Ovary (tissue), 3 donors: Measurements from ENCODE around the gene EYA4.

ENCODE experiments used
- EP300 ChIP-seq: sonication (generic); formaldehyde crosslinking; IDR thresholded peaks from one replicate; pipeline ENCODE4 v1.6.1; 2017; ENCODE audit warnings: antibody characterized with exemption
- POLR2A ChIP-seq: fragments of 450-650 bp; IDR thresholded peaks from one replicate; pipeline ENCODE4 v1.6.1; 2017; ENCODE audit warnings: antibody characterized with exemption, mild to moderate bottlenecking, moderate library complexity
- TF ChIP-seq, protein P1 (sequence below), 3 donors: fragments of 450-650 bp in 2 of 3; fragments of 200-600 bp in 1 of 3; IDR thresholded peaks; one replicate each; pipeline versions ENCODE4 v1.5.1 to v1.8.0; 2016 to 2022; ENCODE audit warnings: antibody characterized with exemption in 3 of 3, mild to moderate bottlenecking in 1 of 3
- donor health status: DM: no; HTN: no; CAD: no.

DNA sequence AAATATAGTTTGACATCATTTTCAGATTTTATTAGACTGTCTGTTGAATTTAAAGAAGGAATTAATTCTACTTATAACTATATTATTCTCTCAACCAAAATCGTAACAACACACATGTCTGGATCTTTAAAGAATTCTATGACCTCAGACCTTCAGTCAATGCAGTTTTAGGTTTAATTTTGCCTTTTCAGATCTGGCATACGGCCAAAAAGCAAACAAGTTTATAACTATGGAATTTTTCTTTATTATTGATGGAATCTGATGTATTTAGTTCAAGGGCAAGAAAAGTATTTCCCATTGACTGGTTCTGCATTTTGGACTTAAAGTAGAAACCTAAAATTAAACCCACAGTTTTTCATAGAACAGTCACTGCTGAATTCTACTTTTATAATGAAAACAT is 233.4 kb downstream of the EYA4 start:
- TF ChIP-seq POLR2A (no peak), EP300 (no peak)
- TF ChIP-seq, protein P1, sequence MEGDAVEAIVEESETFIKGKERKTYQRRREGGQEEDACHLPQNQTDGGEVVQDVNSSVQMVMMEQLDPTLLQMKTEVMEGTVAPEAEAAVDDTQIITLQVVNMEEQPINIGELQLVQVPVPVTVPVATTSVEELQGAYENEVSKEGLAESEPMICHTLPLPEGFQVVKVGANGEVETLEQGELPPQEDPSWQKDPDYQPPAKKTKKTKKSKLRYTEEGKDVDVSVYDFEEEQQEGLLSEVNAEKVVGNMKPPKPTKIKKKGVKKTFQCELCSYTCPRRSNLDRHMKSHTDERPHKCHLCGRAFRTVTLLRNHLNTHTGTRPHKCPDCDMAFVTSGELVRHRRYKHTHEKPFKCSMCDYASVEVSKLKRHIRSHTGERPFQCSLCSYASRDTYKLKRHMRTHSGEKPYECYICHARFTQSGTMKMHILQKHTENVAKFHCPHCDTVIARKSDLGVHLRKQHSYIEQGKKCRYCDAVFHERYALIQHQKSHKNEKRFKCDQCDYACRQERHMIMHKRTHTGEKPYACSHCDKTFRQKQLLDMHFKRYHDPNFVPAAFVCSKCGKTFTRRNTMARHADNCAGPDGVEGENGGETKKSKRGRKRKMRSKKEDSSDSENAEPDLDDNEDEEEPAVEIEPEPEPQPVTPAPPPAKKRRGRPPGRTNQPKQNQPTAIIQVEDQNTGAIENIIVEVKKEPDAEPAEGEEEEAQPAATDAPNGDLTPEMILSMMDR (IDR thresholded peaks at IDR 0.05): no peak
